Astrocyte of the cerebellum (primary cell): Measurements from ENCODE around the gene MED16.
"Not testable (repeated sequence)": the region's sequence is repeated elsewhere in the genome, so short reads cannot be mapped to it uniquely, and the experiment has no call there.

Experiments
- DNase-seq: peaks from one replicate; pipeline ENCODE4 v3.0.0-alpha.2; 2011; ENCODE audit warnings: low read depth
- H3K4me3 ChIP-seq: 2 replicates; pipeline ENCODE4 v1.5.1; 2011; ENCODE audit warnings: mild to moderate bottlenecking, low read depth, low read length, moderate library complexity
- in situ Hi-C: cut with HindIII; loops from 2 replicates; pipeline ENCODE4 v1.10.0; 2017; ENCODE audit warnings: low sequenced_read_pairs
- TF ChIP-seq, protein P1 (sequence below): IDR thresholded peaks from 2 replicates; pipeline ENCODE4 v1.5.1; 2012; ENCODE audit warnings: low read length, low read depth, moderate library complexity, mild to moderate bottlenecking; ENCODE audit errors: missing control alignments

MED16 gene

DNA sequence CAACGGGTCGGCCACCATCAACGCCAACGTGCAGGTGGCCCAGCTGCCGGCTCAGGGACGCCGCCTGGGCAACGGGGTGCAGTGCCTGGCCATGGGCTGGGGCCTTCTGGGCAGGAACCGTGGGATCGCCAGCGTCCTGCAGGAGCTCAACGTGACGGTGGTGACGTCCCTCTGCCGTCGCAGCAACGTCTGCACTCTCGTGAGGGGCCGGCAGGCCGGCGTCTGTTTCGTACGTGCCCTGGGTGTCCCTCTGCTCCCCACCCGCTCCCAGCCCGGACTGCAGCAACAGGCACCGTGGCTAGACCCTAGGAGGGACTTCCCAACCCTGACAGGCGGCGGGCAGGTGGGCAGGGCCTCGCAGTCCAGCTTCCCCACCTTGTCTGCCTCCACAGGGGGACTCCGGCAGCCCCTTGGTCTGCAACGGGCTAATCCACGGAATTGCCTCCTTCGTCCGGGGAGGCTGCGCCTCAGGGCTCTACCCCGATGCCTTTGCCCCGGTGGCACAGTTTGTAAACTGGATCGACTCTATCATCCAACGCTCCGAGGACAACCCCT lies 37.3 kb downstream of the MED16 start:
- TF ChIP-seq, protein P1, sequence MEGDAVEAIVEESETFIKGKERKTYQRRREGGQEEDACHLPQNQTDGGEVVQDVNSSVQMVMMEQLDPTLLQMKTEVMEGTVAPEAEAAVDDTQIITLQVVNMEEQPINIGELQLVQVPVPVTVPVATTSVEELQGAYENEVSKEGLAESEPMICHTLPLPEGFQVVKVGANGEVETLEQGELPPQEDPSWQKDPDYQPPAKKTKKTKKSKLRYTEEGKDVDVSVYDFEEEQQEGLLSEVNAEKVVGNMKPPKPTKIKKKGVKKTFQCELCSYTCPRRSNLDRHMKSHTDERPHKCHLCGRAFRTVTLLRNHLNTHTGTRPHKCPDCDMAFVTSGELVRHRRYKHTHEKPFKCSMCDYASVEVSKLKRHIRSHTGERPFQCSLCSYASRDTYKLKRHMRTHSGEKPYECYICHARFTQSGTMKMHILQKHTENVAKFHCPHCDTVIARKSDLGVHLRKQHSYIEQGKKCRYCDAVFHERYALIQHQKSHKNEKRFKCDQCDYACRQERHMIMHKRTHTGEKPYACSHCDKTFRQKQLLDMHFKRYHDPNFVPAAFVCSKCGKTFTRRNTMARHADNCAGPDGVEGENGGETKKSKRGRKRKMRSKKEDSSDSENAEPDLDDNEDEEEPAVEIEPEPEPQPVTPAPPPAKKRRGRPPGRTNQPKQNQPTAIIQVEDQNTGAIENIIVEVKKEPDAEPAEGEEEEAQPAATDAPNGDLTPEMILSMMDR = no peak
- no peak for DNase-seq
- in situ Hi-C loops = no loop called here
- H3K4me3 ChIP-seq = no peak overlapping the region

GRCh38 chr19:855142-855541 lies 37.8 kb downstream of the MED16 start:
- TF ChIP-seq, protein P1 = no peak
- DNase-seq = no peak
- no peak overlapping the region for H3K4me3 ChIP-seq

GRCh38 chr19:854549-854948 lies 38.4 kb downstream of the MED16 start:
- TF ChIP-seq, protein P1 = no peak
- no peak for DNase-seq
- no peak overlapping the region for H3K4me3 ChIP-seq
- in situ Hi-C loops = no loop called here

More at GRCh38 chr19:855142-855541, 37.8 kb downstream of the MED16 start:
- in situ Hi-C loops = no loop called here

DNA sequence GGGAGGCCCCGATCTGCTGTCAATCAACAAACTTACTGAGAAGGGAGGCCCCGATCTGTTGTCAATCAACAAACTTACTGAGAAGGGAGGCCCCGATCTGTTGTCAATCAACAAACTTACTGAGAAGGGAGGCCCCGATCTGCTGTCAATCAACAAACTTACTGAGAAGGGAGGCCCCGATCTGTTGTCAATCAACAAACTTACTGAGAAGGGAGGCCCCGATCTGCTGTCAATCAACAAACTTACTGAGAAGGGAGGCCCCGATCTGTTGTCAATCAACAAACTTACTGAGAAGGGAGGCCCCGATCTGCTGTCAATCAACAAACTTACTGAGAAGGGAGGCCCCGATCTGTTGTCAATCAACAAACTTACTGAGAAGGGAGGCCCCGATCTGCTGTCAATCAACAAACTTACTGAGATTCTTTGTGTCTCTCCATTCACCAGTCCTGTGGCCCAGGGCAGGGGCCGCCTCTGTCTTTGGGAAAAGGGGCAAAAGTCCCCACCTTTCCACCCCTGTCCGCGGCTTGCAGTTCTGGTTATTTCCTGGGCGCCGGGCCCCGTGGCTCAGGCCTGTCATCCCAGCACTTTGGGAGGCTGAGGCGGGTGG lies 39.3 kb downstream of the MED16 start:
- DNase-seq, in situ Hi-C loops, H3K4me3 ChIP-seq: not testable (repeated sequence)

DNA sequence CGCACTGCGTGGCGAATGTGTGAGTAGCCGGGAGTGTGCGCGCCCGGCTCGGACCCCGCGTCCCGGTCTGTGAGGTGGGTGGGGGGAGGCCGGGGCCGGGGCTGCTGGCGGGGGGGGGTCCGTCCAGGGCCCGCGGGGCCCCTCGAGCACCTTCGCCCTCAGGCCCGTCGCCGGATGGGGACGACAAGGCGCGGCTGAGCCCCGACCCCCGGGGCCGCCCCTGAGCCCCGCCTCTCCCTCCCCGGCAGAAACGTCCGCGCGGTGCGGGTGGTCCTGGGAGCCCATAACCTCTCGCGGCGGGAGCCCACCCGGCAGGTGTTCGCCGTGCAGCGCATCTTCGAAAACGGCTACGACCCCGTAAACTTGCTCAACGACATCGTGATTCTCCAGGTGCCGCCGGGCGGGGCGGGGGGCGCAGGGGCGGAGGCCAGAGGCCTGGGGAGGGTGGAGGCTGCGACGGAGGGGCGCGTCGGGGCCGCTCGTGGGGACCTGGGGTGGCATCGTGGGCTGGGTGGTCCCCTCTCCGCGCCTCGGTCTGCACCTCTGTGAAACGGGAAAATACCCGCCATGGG lies 39.9 kb downstream of the MED16 start:
- in situ Hi-C loops = no loop called here
- DNase-seq = no peak

DNA sequence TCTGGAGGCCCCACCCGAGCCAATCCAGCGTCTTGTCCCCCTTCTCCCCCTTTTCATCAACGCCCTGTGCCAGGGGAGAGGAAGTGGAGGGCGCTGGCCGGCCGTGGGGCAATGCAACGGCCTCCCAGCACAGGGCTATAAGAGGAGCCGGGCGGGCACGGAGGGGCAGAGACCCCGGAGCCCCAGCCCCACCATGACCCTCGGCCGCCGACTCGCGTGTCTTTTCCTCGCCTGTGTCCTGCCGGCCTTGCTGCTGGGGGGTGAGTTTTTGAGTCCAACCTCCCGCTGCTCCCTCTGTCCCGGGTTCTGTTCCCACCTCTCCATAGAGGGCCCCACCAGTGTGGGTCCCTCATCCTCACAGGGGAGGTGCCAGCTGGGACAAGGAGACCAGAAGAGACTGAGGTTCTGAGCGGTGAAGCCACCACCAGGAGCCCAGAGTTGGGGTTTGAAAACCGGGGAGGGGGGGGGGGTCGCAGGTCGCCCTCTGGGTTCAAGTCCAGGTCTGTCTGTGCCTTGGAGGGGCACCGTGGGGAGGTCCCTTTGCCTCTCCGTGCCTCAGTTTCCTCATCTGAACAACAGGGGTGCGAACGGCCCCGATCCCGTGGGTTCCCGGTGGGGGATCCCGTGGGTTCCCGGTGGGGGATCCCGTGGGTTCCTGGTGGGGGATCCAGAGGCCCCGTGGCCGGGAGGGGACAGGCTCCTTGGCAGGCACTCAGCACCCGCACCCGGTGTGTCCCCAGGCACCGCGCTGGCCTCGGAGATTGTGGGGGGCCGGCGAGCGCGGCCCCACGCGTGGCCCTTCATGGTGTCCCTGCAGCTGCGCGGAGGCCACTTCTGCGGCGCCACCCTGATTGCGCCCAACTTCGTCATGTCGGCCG lies 40.6 kb downstream of the MED16 start, which contains the start of gene ELANE:
TSS of gene ELANE (plus strand) at position 168 of the 878 bp plus-strand sequence. CDS start at position 194, 26 bp downstream.
- H3K4me3 ChIP-seq = no peak within 1 kb of the TSS
- in situ Hi-C loops = no loop called here
- no peak for DNase-seq
- TF ChIP-seq, protein P1 = no peak

More for the DNA sequence above, 39.9 kb downstream of the MED16 start:
- TF ChIP-seq, protein P1 = no peak
- H3K4me3 ChIP-seq = no peak overlapping the region
